ENCODE results near the gene SULT1C3.

DNA sequence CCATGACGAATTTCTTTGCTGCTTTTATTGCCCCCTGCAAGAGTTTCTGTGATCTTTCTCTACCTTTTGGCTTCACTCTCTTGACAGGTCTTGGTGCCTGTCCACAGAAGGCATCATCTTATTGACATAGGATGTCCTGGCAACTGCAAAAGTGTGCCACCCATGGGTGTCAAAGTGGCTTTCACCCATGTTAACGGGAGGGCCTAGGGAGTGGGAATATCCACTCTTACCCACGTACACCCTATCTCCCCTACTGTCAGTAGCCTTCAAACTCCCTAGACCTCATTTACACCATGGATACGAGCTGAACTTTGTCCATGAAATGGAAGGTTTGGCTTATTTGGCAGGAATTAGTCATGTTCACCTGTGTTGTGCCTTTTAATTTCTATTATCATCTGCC lies 16.2 kb upstream of the SULT1C3 start:
- TF ChIP-seq, protein P1, sequence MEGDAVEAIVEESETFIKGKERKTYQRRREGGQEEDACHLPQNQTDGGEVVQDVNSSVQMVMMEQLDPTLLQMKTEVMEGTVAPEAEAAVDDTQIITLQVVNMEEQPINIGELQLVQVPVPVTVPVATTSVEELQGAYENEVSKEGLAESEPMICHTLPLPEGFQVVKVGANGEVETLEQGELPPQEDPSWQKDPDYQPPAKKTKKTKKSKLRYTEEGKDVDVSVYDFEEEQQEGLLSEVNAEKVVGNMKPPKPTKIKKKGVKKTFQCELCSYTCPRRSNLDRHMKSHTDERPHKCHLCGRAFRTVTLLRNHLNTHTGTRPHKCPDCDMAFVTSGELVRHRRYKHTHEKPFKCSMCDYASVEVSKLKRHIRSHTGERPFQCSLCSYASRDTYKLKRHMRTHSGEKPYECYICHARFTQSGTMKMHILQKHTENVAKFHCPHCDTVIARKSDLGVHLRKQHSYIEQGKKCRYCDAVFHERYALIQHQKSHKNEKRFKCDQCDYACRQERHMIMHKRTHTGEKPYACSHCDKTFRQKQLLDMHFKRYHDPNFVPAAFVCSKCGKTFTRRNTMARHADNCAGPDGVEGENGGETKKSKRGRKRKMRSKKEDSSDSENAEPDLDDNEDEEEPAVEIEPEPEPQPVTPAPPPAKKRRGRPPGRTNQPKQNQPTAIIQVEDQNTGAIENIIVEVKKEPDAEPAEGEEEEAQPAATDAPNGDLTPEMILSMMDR (IDR thresholded peaks at IDR 0.05; ENCODE audit: low read depth, low read length, poor library complexity, severe bottlenecking), result no peak
- TF ChIP-seq EZH2phosphoT487 (IDR thresholded peaks at IDR 0.05; ENCODE audit: borderline replicate concordance, low read length), result no peak
